ENCODE measurements around the gene RASL10A. TPM values are rescaled to one million over a fixed set of nuclear protein-coding genes. Genes with fewer than 3 reads are reported as not detected.

Gene RASL10A
- total RNA-seq, 1 donor from 2014 or later, result 0.30 TPM

DNA sequence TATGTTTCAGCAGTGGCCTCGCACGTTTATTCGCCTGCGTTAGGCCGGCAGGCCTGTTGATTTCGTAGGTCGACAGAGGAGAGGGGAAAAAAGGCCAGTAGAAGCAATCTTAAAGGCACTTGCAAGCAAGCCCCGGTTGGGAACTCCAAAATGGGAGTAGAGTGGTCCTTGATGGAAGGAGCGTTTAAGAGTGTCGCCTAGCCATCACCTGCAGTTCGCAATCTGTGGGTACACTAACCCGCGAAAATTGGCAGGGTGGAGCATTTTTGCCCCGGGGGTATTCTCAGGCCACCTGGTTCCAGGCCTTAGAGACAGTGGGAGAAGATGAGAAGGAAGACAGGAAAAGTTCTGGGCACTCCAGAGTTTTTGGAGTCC lies 46.3 kb downstream of the RASL10A start:
- Mint-ChIP-seq H3K4me1 (peaks cover 49% of the 10 kb centered on the region), H3K4me3 (peak overlapping the region; percentile 99), H3K36me3 (ENCODE audit: low read depth) (peaks cover 70% of the 10 kb centered on the region), H3K27ac (peak overlapping the region; percentile 99), H3K9me3 (no peaks in the 10 kb centered on the region), H3K27me3 (peaks cover 3% of the 10 kb centered on the region)
- peak; percentile 69 for DNase-seq
- intact Hi-C loops (cut with micrococcal nuclease), result loop anchor here (2.0 to 5.0 kb wide), 3 partner anchors 38 to 1350 kb away; partner anchors contain the start of genes GAS2L1, PITPNB and TBC1D10A

DNA sequence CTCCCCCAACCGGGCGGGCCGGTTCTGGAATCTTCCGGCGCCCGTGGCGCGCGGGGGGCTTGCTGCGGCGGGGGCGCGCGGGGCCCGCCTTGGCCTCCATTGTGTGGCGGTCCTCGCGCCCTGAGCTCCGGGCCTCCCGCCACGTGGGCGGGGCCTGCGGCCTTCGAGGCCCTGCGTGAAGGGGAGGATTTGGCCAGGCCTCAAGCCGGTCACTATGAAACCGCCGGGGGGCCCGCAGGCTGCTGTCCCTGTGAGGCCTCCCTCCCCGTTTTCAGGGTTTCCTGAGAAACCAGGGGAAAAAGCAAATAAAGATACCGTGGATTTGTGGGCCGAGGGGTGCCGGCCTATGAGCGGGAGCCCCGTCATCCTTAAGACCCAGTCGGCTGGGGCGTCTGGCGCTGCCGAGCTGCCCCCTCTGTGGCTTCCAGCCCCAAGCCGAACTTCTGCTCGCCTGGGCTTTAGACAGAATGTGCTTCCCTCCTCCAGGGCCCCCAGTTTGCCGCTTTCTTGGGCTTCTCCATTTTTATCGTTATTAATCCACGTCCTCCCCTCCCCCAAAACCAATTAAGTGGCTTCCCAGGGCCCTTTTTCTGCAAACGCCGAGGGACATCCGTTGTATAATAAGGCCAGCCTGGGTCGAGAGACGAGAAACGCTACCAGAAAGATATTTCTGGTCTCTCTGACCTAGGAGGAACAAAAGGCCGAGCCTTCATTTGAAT lies 46.8 kb downstream of the RASL10A start:
- DNase-seq, result peak; percentile 82
- intact Hi-C loops (cut with micrococcal nuclease), result loop anchor here (2.0 to 5.0 kb wide), 3 partner anchors 38 to 1350 kb away; partner anchors contain the start of genes GAS2L1, PITPNB and TBC1D10A
- Mint-ChIP-seq H3K27ac (peak overlapping the region; percentile 99), H3K27me3 (peaks cover 3% of the 10 kb centered on the region), H3K4me1 (peaks cover 47% of the 10 kb centered on the region), H3K9me3 (no peaks in the 10 kb centered on the region), H3K4me3 (peak overlapping the region; percentile 99), H3K36me3 (ENCODE audit: low read depth) (peaks cover 65% of the 10 kb centered on the region)

DNA sequence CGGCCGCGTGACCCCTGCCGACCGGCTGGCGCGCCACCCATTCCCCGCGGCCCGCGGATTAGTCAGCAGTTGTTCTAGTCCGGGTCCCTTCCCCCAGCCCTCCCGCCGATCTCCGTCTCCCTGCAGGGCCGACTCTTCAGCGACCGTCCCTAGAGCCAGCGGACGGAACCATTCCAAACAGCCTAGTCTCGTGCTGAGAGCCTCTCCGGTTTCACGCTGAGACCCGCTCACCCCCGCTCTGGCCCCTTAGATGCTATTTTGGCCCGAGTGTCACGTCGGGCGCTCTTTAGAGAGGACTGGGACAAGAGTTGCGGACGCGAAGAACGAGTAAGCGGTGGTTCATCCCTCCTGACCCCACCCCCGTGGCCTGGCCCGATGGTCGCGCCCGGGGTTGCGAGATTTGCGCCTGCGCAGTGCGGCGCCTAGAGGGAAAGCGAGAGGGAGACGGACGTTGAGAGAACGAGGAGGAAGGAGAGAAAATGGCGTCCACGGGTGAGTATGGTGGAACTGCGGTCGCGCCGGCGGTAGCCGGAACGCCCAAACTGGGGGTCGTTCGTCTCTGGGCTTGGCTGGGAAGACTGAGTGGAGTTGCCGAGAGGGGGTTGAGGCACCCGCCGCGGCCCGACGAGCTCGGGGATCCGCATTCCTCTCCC lies 47.5 kb downstream of the RASL10A start, which contains the start of the genes EWSR1 and RHBDD3:
Gene EWSR1, plus strand, starts transcription at position 411 of the 653 bp plus-strand sequence. Its CDS starts 69 bp downstream, at position 480.
Gene RHBDD3, minus strand, starts transcription at position 124 of the 653 bp plus-strand sequence. CDS start 2,355 bp downstream, outside the sequence.
- DNase-seq, result peak; percentile 99
- H3K4me3 Mint-ChIP-seq, result peak within 1 kb of the TSS; percentile 99
- peaks cover 40% of the 10 kb centered on the region for H3K4me1 Mint-ChIP-seq
- peak within 1 kb of the TSS; percentile 99 for H3K27ac Mint-ChIP-seq
- peaks cover 3% of the 10 kb centered on the region for H3K27me3 Mint-ChIP-seq
- intact Hi-C loops (cut with micrococcal nuclease), result loop anchor here (2.0 to 5.0 kb wide), 3 partner anchors 39 to 1349 kb away; partner anchors contain the start of genes GAS2L1, PITPNB and TBC1D10A
- H3K36me3 Mint-ChIP-seq (ENCODE audit: low read depth), result peaks cover 58% of the 10 kb centered on the region
- no peaks in the 10 kb centered on the region for H3K9me3 Mint-ChIP-seq

DNA sequence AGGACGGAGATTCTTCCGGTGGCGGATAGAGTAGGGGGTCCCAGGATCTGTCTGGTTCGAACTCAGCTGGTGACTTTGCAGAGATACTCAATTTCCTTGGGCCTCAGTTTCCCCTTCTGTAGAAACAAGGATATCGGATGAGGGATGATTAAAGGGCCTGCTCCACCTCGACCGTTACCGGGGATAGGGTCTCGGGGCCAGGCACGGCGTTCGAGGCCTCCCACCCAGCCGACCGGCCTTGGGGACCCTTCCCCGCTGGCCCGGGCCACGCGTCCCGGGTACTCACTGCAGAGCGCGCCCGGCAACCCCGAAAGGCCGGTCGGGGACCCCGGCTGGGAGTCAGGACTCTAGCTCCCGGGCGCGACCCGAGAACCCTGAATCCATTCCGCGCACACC lies 48.0 kb downstream of the RASL10A start:
- DNase-seq, result no peak
- H3K27me3 Mint-ChIP-seq, result peaks cover 3% of the 10 kb centered on the region
- no peaks in the 10 kb centered on the region for H3K9me3 Mint-ChIP-seq
- peak overlapping the region; percentile 99 for H3K27ac Mint-ChIP-seq
- H3K4me1 Mint-ChIP-seq, result peaks cover 37% of the 10 kb centered on the region
- H3K4me3 Mint-ChIP-seq, result peak overlapping the region; percentile 99
- intact Hi-C loops (cut with micrococcal nuclease), result loop anchor here (5.0 kb wide), 1 partner anchor 1060 kb away; the partner anchor contains the start of gene TBC1D10A
- peaks cover 53% of the 10 kb centered on the region for H3K36me3 Mint-ChIP-seq (ENCODE audit: low read depth)

DNA sequence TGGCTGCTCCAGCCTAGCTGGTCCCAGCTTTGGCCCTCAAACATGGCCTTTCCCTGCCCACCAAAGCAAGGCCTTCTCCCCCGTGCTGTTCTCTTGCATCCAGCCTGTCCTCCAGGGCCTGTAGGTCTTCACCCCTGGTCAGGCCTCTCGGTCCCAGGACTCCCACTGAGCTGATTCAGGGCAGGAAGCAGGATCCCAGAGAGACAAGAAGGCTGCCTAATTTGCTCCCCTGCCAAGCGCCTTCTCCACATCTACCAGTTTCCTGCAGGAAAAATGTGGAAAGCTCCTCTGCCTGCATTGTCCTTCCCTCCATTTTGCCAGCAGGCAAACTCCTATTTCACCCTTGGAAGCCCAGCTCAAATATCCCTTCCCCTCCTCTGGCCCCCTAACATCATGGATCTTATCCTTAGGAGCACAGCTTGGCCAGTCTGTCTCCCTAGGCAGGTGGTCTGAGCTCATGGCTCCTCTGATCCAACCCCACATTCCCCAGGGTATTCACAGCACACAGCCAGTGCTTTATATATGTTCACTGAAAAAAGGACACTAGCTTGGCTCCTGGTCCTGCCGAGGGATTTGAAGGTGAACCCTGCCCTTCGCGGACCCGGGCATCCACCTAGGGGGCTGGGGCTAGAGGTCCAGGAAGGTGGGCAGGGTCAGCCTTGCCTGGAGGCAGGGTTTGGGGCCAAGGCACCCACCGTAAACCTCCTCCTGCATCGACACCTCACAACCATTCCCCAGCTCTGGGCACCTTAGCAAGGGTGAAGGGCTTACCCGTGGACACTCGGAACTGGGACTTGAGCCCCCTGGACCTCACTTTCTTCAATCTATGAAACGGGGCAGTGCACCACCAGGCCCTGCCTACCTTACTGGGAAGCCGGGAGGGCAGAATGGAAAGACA lies 48.7 kb downstream of the RASL10A start:
- peak overlapping the region; percentile 99 for H3K4me3 Mint-ChIP-seq
- H3K4me1 Mint-ChIP-seq, result peaks cover 30% of the 10 kb centered on the region
- intact Hi-C loops (cut with micrococcal nuclease), result loop anchor here (5.0 kb wide), 1 partner anchor 1060 kb away; the partner anchor contains the start of gene TBC1D10A
- H3K27me3 Mint-ChIP-seq, result peaks cover 3% of the 10 kb centered on the region
- H3K36me3 Mint-ChIP-seq (ENCODE audit: low read depth), result peaks cover 46% of the 10 kb centered on the region
- H3K27ac Mint-ChIP-seq, result peak overlapping the region; percentile 99
- peak; percentile 73 for DNase-seq
- H3K9me3 Mint-ChIP-seq, result no peaks in the 10 kb centered on the region

DNA sequence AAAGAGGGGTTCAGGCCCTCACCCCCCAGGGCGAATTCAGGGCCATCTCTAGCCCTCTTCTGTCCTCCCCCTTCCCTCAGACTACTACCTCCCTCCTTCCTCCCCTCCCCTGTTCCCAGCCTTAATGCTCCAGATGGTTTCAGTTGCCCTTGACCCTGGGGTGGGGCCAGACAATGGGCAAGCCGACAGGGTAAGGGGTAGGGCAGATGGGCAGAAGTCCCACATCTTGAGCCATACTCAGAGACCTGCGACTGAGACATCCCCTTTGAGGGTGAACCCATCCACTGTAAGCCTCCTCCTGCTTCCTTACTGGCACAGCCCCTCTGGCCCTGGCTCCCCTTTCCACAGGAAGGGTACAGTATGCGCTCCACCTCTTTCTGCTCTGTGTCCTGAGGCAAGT lies 49.6 kb downstream of the RASL10A start:
- Mint-ChIP-seq H3K9me3 (no peaks in the 10 kb centered on the region), H3K27ac (peak overlapping the region; percentile 99), H3K4me3 (peak overlapping the region; percentile 99), H3K36me3 (ENCODE audit: low read depth) (peaks cover 41% of the 10 kb centered on the region), H3K4me1 (peaks cover 25% of the 10 kb centered on the region), H3K27me3 (peaks cover 3% of the 10 kb centered on the region)
- no peak for DNase-seq
- intact Hi-C loops (cut with micrococcal nuclease), result loop anchor here (5.0 kb wide), 1 partner anchor 1061 kb away; the partner anchor contains the start of gene TBC1D10A

DNA sequence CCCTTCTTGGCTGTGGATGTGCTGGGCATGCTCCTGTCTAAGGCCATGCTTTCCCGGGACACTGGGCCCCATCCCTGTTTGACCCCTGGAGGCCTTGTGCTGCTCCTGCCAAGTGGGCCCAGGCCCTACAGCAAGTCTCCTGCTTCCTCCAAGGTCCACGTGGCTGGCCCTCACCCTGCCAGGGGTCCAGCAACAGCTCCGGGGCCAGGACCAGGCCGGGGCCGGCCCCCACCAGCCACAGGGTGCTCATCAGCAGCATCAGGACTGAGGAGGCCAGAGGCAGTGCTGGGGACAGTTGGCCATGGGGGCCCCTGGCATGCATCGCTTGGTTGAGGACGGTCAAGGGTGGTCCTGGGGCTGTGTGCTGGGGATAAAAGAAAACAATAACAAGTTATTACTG lies 50.2 kb downstream of the RASL10A start:
- DNase-seq, result no peak
- Mint-ChIP-seq H3K27me3 (peaks cover 3% of the 10 kb centered on the region), H3K27ac (no peak overlapping the region), H3K4me1 (peaks cover 19% of the 10 kb centered on the region), H3K36me3 (ENCODE audit: low read depth) (peaks cover 35% of the 10 kb centered on the region), H3K4me3 (no peak overlapping the region), H3K9me3 (no peaks in the 10 kb centered on the region)
- intact Hi-C loops (cut with micrococcal nuclease), result loop anchor here (5.0 kb wide), 1 partner anchor 1062 kb away; the partner anchor contains the start of gene TBC1D10A

DNA sequence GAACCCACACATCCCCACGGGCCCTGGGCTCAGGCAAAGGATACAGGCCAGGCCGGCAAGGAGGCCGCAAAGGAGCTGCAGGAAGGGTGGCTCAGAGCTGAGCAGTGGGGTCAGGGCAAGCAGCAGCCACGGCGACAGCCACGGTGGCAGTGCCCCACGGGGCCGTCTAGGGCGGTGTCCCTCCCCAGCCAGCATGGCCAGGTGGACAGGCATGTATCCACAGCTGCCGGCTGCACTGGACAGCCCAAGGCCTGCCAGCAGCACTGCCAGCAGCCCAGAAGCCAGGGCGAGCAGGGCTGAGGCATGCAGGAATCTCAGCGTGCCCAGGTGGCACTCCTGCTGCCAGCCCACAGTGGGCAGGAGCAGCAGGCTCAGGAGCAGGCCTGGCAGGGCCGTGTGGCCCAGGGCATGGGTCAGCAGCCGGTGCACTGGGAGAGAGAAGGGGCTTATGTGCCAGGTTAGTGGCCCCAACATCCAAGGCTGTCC lies 51.7 kb downstream of the RASL10A start:
- intact Hi-C loops (cut with micrococcal nuclease), result no loop called here
- Mint-ChIP-seq H3K36me3 (ENCODE audit: low read depth) (peaks cover 20% of the 10 kb centered on the region), H3K9me3 (no peaks in the 10 kb centered on the region), H3K4me1 (peaks cover 13% of the 10 kb centered on the region), H3K27ac (no peak overlapping the region), H3K4me3 (no peak overlapping the region), H3K27me3 (peaks cover 3% of the 10 kb centered on the region)
- no peak for DNase-seq

Other genes with a start within 250 kb of the RASL10A start
- gene KREMEN1, start 242.7 kb downstream of the RASL10A start, total RNA-seq, result not detected in 2 replicates
- gene EMID1, start 109.8 kb downstream of the RASL10A start, total RNA-seq, result not detected in 2 replicates
- gene RHBDD3, start 47.7 kb downstream of the RASL10A start, total RNA-seq, result 49.5 and 51.9 TPM in 2 replicates
- 445 and 446 TPM in 2 replicates for gene EWSR1, start 47.4 kb downstream of the RASL10A start, total RNA-seq
- 1.5 and 2.6 TPM in 2 replicates for gene GAS2L1, start 9.0 kb downstream of the RASL10A start, total RNA-seq
- 79.1 and 83.7 TPM in 2 replicates for gene AP1B1, start 72.9 kb upstream of the RASL10A start, total RNA-seq
- not detected in 2 replicates for gene RFPL1, start 122.9 kb upstream of the RASL10A start, total RNA-seq
- 7.9 TPM in 2 replicates for gene NEFH, start 164.5 kb upstream of the RASL10A start, total RNA-seq
- gene THOC5, start 238.1 kb upstream of the RASL10A start, total RNA-seq, result 66.6 and 68.1 TPM in 2 replicates